RPMI7951 (cell line): ENCODE data around the gene OSMR. TPM values are rescaled to one million over a fixed set of nuclear protein-coding genes. Genes with fewer than 3 reads are reported as not detected.

ENCODE experiments used
- DNase-seq: peaks from one replicate; pipeline ENCODE4 v3.0.0-alpha.2; 2012; ENCODE audit warnings: low read depth
- total RNA-seq: library from RNA; depleted of rRNA; stranded (reverse); fragments of >200 nt; shearing (Covaris generic); gene quantifications from 2 replicates; pipeline ENCODE4 v1.2.3, GENCODE V29; 2014

OSMR gene
- total RNA-seq, 1 experiment from 2014 or later: 22.5 TPM

GRCh38 chr5:38925154-38925925 is 79.5 kb downstream of the OSMR start:
- DNase-seq: peak; percentile 56

GRCh38 chr5:38926121-38926520 is 80.3 kb downstream of the OSMR start:
- peak; percentile 78 for DNase-seq

DNA sequence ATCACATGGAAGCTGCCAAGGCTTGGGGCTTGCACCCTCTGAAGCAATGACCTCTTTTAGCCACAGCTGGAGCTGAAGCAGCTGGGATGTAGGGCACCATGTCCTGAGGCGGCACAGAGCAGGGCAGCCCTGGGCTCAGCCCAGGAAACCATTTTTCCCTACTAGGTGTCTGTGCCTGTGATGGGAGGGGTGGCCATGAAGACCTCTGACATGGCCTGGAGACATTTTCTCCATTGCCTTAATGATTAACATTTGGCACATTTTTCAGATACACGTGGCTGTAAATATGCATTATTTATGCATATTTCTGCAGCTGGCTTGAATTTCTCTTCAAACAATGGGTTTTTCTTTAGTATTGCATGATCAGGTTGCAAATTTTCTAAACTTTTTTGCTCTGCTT is 81.7 kb downstream of the OSMR start:
- DNase-seq: no peak

DNA sequence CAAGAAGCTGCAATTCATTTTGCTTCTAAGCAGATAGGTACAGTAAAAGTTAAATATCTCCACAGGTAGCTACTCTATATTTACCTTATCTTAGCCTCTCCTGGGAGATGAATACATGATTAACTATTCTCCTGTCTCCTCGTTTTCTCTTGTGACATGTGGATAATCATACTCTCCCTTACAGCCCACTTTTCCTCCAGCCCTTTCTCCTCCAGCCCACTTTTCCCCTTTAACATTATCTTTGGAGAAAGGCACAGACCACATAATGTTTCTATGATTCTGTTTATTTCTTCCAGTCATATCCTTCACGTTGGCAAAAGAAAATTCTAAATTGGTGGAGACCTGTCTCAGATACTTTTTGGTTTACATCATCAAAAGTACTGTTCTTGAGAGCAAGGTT is 84.0 kb downstream of the OSMR start:
- DNase-seq: no peak

- DNase-seq: peak; percentile 24
Observed at GRCh38 chr5:38931731-38932130, 85.9 kb downstream of the OSMR start.

DNA sequence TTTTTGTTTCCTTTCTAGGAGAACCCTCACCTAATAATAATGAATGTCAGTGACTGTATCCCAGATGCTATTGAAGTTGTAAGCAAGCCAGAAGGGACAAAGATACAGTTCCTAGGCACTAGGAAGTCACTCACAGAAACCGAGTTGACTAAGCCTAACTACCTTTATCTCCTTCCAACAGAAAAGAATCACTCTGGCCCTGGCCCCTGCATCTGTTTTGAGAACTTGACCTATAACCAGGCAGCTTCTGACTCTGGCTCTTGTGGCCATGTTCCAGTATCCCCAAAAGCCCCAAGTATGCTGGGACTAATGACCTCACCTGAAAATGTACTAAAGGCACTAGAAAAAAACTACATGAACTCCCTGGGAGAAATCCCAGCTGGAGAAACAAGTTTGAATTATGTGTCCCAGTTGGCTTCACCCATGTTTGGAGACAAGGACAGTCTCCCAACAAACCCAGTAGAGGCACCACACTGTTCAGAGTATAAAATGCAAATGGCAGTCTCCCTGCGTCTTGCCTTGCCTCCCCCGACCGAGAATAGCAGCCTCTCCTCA is 87.1 kb downstream of the OSMR start:
- DNase-seq: no peak

DNA sequence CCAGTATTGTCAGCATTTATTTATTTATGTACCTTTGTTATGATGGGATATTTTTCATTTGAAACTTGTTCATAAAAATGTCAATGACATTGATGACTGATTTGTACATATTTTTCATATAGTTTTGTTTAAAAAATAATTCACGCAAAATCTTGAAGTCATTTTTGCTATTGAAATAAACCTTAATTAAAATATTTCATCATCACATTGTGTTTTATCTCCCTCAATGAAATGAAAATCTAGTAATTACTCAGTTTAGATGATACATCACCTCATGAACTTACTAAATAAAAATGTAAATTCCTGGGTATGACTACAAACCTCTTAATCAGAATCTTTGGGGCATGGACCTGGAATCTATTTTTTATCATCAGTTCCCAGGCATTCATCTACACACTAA is 89.6 kb downstream of the OSMR start:
- DNase-seq: no peak

DNA sequence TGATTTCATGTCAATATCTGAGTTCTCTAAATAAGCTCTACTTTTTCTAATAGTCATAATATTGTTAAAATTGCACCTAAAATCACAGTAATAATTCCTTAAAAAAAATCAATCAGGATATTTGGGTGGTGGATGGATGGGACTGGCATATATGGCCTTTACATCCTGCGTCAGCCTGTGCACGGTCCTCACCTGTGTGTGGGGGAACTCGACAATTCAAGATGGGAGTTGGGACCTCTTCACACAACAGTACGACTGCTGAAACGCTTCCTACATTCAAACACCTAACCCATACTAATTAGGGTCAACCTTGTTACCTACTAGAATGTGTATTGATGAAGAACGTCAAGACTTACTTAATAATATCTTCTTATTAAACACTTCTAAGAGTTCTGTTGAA is 90.5 kb downstream of the OSMR start:
- no peak for DNase-seq

DNA sequence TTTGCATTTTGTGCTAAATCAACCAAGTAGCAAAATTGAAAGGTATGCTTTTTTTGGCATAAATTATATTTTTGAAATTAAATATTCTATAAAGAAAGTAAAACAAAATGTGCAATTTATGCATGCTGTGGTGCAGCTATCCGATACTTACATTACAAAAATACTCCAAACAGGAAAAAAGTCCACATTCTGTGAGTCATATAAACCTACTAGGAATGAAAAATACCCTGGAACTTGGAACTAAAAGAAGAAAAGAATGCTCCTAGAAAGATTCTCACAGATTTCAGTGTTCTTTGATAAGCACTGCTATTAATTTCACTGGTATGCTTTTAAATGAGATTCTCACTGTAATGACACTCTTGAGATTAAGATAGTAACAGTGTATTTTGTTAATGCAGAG is 92.6 kb downstream of the OSMR start:
- DNase-seq: no peak

DNA sequence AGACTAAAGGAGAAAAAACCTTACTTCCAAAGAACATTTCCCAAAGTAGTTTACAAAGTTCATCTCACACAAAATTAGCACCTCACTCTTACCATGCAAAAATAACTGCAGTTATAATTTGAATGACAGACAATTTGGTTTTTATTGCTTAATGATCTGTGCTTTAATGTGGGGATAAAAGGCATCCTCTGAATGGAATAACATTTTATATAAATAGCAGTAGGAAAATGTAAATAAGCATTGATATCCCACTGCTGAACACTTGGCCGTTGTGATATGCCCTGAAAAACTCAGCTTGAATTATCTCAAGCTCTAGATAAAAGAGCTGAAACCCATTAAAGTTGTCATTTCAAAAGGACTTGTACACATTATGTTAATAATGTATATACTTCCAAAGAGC is 93.2 kb downstream of the OSMR start:
- DNase-seq: no peak

DNA sequence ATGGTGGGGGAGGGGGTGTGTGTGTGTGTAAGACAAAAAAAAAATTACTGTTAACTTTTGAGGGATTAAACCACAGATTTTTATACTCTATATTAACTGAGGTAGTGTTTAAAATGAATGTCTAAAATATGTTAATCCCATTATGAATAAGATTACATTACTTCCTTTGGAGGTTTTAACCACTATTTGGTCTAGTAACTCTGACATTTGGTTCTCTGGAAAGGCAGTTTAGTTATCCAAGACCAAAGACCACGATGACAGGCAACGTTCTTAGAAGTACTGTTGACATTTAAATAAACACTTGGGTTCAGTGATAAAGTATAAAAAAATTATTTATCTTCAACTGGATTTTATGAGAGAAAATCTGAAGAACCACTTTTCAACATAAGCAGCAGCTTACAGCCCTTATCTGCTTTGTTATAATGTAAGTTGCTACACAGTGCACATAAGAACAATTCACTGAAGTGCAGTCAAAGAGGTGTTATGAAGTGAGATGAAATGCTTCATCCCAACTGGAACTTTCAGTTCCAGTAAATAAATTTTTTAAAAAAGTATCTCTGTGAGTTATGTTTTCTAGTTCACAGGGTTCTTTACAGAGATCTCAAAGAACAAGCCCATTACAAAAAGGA is 94.5 kb downstream of the OSMR start:
- no peak for DNase-seq

- no peak for DNase-seq
Observed at GRCh38 chr5:38941912-38942311, 96.1 kb downstream of the OSMR start.

GRCh38 chr5:38944282-38944681 is 98.5 kb downstream of the OSMR start:
- no peak for DNase-seq

GRCh38 chr5:38948501-38948900 is 102.7 kb downstream of the OSMR start:
- no peak for DNase-seq

- no peak for DNase-seq
Observed at GRCh38 chr5:38953426-38954012, 107.7 kb downstream of the OSMR start.

GRCh38 chr5:38961691-38962090 is 115.9 kb downstream of the OSMR start:
- no peak for DNase-seq

GRCh38 chr5:38968665-38969064 is 122.9 kb downstream of the OSMR start:
- DNase-seq: no peak

DNA sequence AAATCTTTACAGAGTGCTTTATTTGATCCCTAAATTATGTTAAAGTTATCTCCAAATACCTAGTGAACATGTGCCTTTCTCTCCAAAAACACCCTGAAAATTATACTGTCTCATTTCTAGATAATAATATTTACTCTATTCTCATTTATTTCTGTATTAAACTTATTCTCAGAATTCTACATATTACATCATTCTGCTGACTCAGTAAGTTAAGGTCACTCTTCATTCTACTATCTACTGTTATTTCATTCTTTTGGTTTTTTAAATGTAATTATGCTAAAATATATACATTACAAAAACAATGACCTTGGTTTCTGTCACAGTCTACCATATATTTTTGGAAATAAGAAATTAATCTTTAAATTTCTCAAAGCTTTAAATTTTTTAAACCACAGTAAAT is 132.2 kb downstream of the OSMR start:
- DNase-seq: no peak

GRCh38 chr5:38979535-38979934 is 133.7 kb downstream of the OSMR start:
- DNase-seq: no peak
